ENCODE results near the gene GAB4.

The GAB4 gene

GRCh38 chr22:16962501-16962900 lies 45.5 kb downstream of the GAB4 start:
- Histone ChIP-seq H3K36me3 (ENCODE audit: control insufficient read depth, insufficient read depth, low read length) (no peaks in the 10 kb centered on the region), H3K4me1 (ENCODE audit: control insufficient read depth, insufficient read depth, low read length) (no peaks in the 10 kb centered on the region), H3K4me3 (ENCODE audit: low read length) (no peak overlapping the region), H3K27me3 (ENCODE audit: control insufficient read depth, insufficient read depth, low read length) (no peaks in the 10 kb centered on the region), H3K9me3 (ENCODE audit: control insufficient read depth, low read length) (no peaks in the 10 kb centered on the region), H3K9ac (ENCODE audit: low read length) (no peak overlapping the region)

GRCh38 chr22:16961477-16962186 lies 46.4 kb downstream of the GAB4 start:
- H3K4me1 ChIP-seq (ENCODE audit: control insufficient read depth, insufficient read depth, low read length) = no peaks in the 10 kb centered on the region
- no peak overlapping the region for H3K9ac ChIP-seq (ENCODE audit: low read length)
- H3K9me3 ChIP-seq (ENCODE audit: control insufficient read depth, low read length) = no peaks in the 10 kb centered on the region
- H3K36me3 ChIP-seq (ENCODE audit: control insufficient read depth, insufficient read depth, low read length) = no peaks in the 10 kb centered on the region
- no peak overlapping the region for H3K4me3 ChIP-seq (ENCODE audit: low read length)
- no peaks in the 10 kb centered on the region for H3K27me3 ChIP-seq (ENCODE audit: control insufficient read depth, insufficient read depth, low read length)

GRCh38 chr22:16960884-16961249 lies 47.2 kb downstream of the GAB4 start:
- Histone ChIP-seq H3K4me1 (ENCODE audit: control insufficient read depth, insufficient read depth, low read length) (no peaks in the 10 kb centered on the region), H3K4me3 (ENCODE audit: low read length) (no peak overlapping the region), H3K9me3 (ENCODE audit: control insufficient read depth, low read length) (no peaks in the 10 kb centered on the region), H3K36me3 (ENCODE audit: control insufficient read depth, insufficient read depth, low read length) (no peaks in the 10 kb centered on the region), H3K27me3 (ENCODE audit: control insufficient read depth, insufficient read depth, low read length) (no peaks in the 10 kb centered on the region), H3K9ac (ENCODE audit: low read length) (no peak overlapping the region)

GRCh38 chr22:16960220-16960883 lies 47.7 kb downstream of the GAB4 start:
- Histone ChIP-seq H3K9ac (ENCODE audit: low read length) (no peak overlapping the region), H3K36me3 (ENCODE audit: control insufficient read depth, insufficient read depth, low read length) (no peaks in the 10 kb centered on the region), H3K4me1 (ENCODE audit: control insufficient read depth, insufficient read depth, low read length) (no peaks in the 10 kb centered on the region), H3K9me3 (ENCODE audit: control insufficient read depth, low read length) (no peaks in the 10 kb centered on the region), H3K27me3 (ENCODE audit: control insufficient read depth, insufficient read depth, low read length) (no peaks in the 10 kb centered on the region), H3K4me3 (ENCODE audit: low read length) (no peak overlapping the region)

- Histone ChIP-seq H3K4me3 (ENCODE audit: low read length) (no peak overlapping the region), H3K36me3 (ENCODE audit: control insufficient read depth, insufficient read depth, low read length) (no peaks in the 10 kb centered on the region), H3K27me3 (ENCODE audit: control insufficient read depth, insufficient read depth, low read length) (no peaks in the 10 kb centered on the region), H3K4me1 (ENCODE audit: control insufficient read depth, insufficient read depth, low read length) (no peaks in the 10 kb centered on the region), H3K9me3 (ENCODE audit: control insufficient read depth, low read length) (no peaks in the 10 kb centered on the region), H3K9ac (ENCODE audit: low read length) (no peak overlapping the region)
Observed at GRCh38 chr22:16959345-16959930, 48.6 kb downstream of the GAB4 start.

GRCh38 chr22:16958475-16958874 lies 49.5 kb downstream of the GAB4 start:
- H3K9ac ChIP-seq (ENCODE audit: low read length) = no peak overlapping the region

GRCh38 chr22:16957781-16958180 lies 50.2 kb downstream of the GAB4 start:
- Histone ChIP-seq H3K4me1 (ENCODE audit: control insufficient read depth, insufficient read depth, low read length) (no peaks in the 10 kb centered on the region), H3K9me3 (ENCODE audit: control insufficient read depth, low read length) (no peaks in the 10 kb centered on the region), H3K4me3 (ENCODE audit: low read length) (no peak overlapping the region), H3K9ac (ENCODE audit: low read length) (no peak overlapping the region), H3K36me3 (ENCODE audit: control insufficient read depth, insufficient read depth, low read length) (no peaks in the 10 kb centered on the region), H3K27me3 (ENCODE audit: control insufficient read depth, insufficient read depth, low read length) (no peaks in the 10 kb centered on the region)

More at GRCh38 chr22:16958475-16958874, 49.5 kb downstream of the GAB4 start:
- Histone ChIP-seq H3K9me3 (ENCODE audit: control insufficient read depth, low read length) (no peaks in the 10 kb centered on the region), H3K27me3 (ENCODE audit: control insufficient read depth, insufficient read depth, low read length) (no peaks in the 10 kb centered on the region), H3K4me1 (ENCODE audit: control insufficient read depth, insufficient read depth, low read length) (no peaks in the 10 kb centered on the region), H3K36me3 (ENCODE audit: control insufficient read depth, insufficient read depth, low read length) (no peaks in the 10 kb centered on the region), H3K4me3 (ENCODE audit: low read length) (no peak overlapping the region)

- H3K9me3 ChIP-seq (ENCODE audit: control insufficient read depth, low read length) = no peaks in the 10 kb centered on the region
- H3K27me3 ChIP-seq (ENCODE audit: control insufficient read depth, insufficient read depth, low read length) = no peaks in the 10 kb centered on the region
- H3K4me1 ChIP-seq (ENCODE audit: control insufficient read depth, insufficient read depth, low read length) = no peaks in the 10 kb centered on the region
- no peaks in the 10 kb centered on the region for H3K36me3 ChIP-seq (ENCODE audit: control insufficient read depth, insufficient read depth, low read length)
- no peak overlapping the region for H3K4me3 ChIP-seq (ENCODE audit: low read length)
- H3K9ac ChIP-seq (ENCODE audit: low read length) = no peak overlapping the region
Observed at GRCh38 chr22:16956290-16956689, 51.7 kb downstream of the GAB4 start.

GRCh38 chr22:16955678-16956210 lies 52.3 kb downstream of the GAB4 start:
- Histone ChIP-seq H3K9me3 (ENCODE audit: control insufficient read depth, low read length) (no peaks in the 10 kb centered on the region), H3K27me3 (ENCODE audit: control insufficient read depth, insufficient read depth, low read length) (no peaks in the 10 kb centered on the region), H3K4me3 (ENCODE audit: low read length) (no peak overlapping the region), H3K36me3 (ENCODE audit: control insufficient read depth, insufficient read depth, low read length) (no peaks in the 10 kb centered on the region), H3K9ac (ENCODE audit: low read length) (no peak overlapping the region), H3K4me1 (ENCODE audit: control insufficient read depth, insufficient read depth, low read length) (no peaks in the 10 kb centered on the region)

- no peaks in the 10 kb centered on the region for H3K36me3 ChIP-seq (ENCODE audit: control insufficient read depth, insufficient read depth, low read length)
- H3K9ac ChIP-seq (ENCODE audit: low read length) = no peak overlapping the region
- H3K27me3 ChIP-seq (ENCODE audit: control insufficient read depth, insufficient read depth, low read length) = no peaks in the 10 kb centered on the region
- no peak overlapping the region for H3K4me3 ChIP-seq (ENCODE audit: low read length)
- no peaks in the 10 kb centered on the region for H3K9me3 ChIP-seq (ENCODE audit: control insufficient read depth, low read length)
- no peaks in the 10 kb centered on the region for H3K4me1 ChIP-seq (ENCODE audit: control insufficient read depth, insufficient read depth, low read length)
Observed at GRCh38 chr22:16955081-16955480, 52.9 kb downstream of the GAB4 start.

GRCh38 chr22:16954060-16954403 lies 54.0 kb downstream of the GAB4 start:
- no peak overlapping the region for H3K4me3 ChIP-seq (ENCODE audit: low read length)
- no peaks in the 10 kb centered on the region for H3K4me1 ChIP-seq (ENCODE audit: control insufficient read depth, insufficient read depth, low read length)
- no peaks in the 10 kb centered on the region for H3K27me3 ChIP-seq (ENCODE audit: control insufficient read depth, insufficient read depth, low read length)
- H3K36me3 ChIP-seq (ENCODE audit: control insufficient read depth, insufficient read depth, low read length) = no peaks in the 10 kb centered on the region
- H3K9ac ChIP-seq (ENCODE audit: low read length) = no peak overlapping the region
- no peaks in the 10 kb centered on the region for H3K9me3 ChIP-seq (ENCODE audit: control insufficient read depth, low read length)

Data from mucosa of stomach (tissue), 1 donor.